Activated T-helper 2 cell treated with anti-CD3 and anti-CD28 coated beads, Interferon-gamma antibody, Interleukin-2, Interleukin-4, amounts not matched to agents 10 μg/mL and 5 μg/mL and 100 μg/mL, durations not matched to agents 14 hours and 24 hours and 36 hours (primary cell): ENCODE measurements around the gene CHD8. TPM values are rescaled to one million over a fixed set of nuclear protein-coding genes. Genes with fewer than 3 reads are reported as not detected.
A peak's percentile ranks its signal among the peaks of the same experiment; 100 is the strongest.

Experiments
- DNase-seq: peaks from one replicate; pipeline ENCODE4 v3.0.0; 2021; ENCODE audit warnings: low spot score
- H3K27ac Mint-ChIP-seq: one replicate; pipeline ENCODE4 v1.8.0; 2021; ENCODE audit warnings: mixed read lengths
- H3K27me3 Mint-ChIP-seq: one replicate; pipeline ENCODE4 v1.8.0; 2021; ENCODE audit warnings: low read depth, mixed read lengths
- H3K36me3 Mint-ChIP-seq: one replicate; pipeline ENCODE4 v1.8.0; 2021; ENCODE audit warnings: low read depth, mixed read lengths
- H3K4me1 Mint-ChIP-seq: one replicate; pipeline ENCODE4 v1.8.0; 2021; ENCODE audit warnings: low read depth, mixed read lengths
- H3K4me3 Mint-ChIP-seq: one replicate; pipeline ENCODE4 v1.8.0; 2021; ENCODE audit warnings: low read depth, mild to moderate bottlenecking, moderate library complexity, mixed read lengths
- H3K9me3 Mint-ChIP-seq: one replicate; pipeline ENCODE4 v1.8.0; 2021; ENCODE audit warnings: mixed read lengths
- intact Hi-C: fragments of 100-400 bp; cut with micrococcal nuclease; formaldehyde crosslinking; loops from one replicate; pipeline ENCODE4 v1.15.1; 2023
- total RNA-seq: library from RNA; stranded (reverse); gene quantifications from 2 replicates; pipeline ENCODE4 v1.2.3, GENCODE V29; 2022

CHD8 gene
- total RNA-seq, 1 donor from 2014 or later: 120 TPM

DNA sequence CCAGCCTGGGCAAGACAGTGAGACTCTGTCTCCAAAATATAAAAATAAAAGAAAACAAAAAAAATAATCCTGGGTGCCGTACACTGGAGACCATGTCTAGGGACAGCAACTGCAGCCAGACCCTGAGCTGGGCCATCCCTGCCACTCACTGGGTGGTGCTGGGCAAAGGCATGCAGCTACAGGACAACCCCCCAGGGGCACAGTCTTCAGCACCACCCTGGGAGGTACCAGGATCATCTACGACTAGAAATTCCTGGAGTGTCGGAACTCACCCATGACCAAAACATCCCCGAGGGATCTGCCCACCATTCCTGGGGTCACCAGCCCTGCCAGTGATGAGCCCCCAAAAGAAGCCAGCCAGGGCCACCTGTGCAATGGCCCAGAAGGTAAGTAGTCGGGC lies 36.4 kb downstream of the CHD8 start:
- peaks cover 10% of the 10 kb centered on the region for H3K4me1 Mint-ChIP-seq
- H3K27me3 Mint-ChIP-seq: no peaks in the 10 kb centered on the region
- H3K9me3 Mint-ChIP-seq: no peaks in the 10 kb centered on the region
- intact Hi-C loops: loop anchor here (10.0 kb wide), 1 partner anchor 55 kb away; no protein-coding TSS in a partner anchor
- no peak for DNase-seq
- H3K4me3 Mint-ChIP-seq: no peak overlapping the region
- H3K27ac Mint-ChIP-seq: no peak overlapping the region
- H3K36me3 Mint-ChIP-seq: peaks cover 62% of the 10 kb centered on the region

DNA sequence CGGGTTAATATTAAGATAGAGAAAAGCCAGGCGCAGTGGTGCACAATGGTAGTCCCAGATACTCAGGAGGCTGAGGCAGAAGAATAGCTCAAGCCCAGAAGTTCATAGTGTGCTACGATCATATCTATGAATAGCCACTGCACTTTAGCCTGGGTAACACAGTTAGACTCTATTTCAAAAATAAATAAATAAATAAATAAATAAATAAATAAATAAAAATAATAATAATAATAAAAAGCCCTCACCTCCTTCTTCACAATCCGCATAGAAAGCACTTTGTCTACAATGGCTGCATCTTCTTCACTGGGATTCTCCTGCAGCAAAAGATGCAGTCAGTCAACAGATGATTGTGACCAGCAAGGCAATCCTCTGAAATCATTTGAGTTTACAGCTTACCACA lies 40.6 kb downstream of the CHD8 start:
- Mint-ChIP-seq H3K27me3 (no peaks in the 10 kb centered on the region), H3K4me3 (no peak overlapping the region), H3K27ac (peak overlapping the region; percentile 72), H3K9me3 (no peaks in the 10 kb centered on the region), H3K4me1 (peaks cover 23% of the 10 kb centered on the region), H3K36me3 (peaks cover 73% of the 10 kb centered on the region)
- no peak for DNase-seq
- intact Hi-C loops: loop anchor here (2.0 to 10.0 kb wide), 3 partner anchors 21 to 141 kb away; no protein-coding TSS in a partner anchor

DNA sequence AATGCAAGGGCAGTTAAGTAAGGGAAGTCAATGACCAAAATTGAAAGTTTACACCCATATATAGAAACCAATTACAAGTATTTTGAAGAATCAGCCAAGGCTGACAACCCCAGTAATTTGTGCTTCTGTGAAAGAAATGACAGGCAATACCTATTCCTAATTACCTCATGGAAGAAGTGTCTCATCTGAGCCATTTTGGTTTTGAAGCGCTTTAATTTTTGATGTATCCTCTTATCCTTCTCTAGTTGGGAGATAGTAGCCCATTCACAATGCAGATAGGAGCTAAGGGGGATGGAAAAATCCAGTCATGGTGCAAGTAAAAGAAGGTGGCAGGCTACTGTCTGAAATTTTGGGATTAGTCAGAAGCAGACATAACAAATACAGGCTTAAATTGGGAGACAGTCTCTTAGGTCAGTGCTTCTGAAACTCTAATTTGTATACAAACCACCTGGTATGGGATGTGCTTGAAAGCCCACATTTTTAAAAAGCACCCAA lies 41.7 kb downstream of the CHD8 start:
- H3K27ac Mint-ChIP-seq: peak overlapping the region; percentile 91
- intact Hi-C loops: loop anchor here (1.0 to 10.0 kb wide), 7 partner anchors 23 to 143 kb away; partner anchors contain the start of genes CHD8, METTL3, SUPT16H and TOX4
- no peak for DNase-seq

DNA sequence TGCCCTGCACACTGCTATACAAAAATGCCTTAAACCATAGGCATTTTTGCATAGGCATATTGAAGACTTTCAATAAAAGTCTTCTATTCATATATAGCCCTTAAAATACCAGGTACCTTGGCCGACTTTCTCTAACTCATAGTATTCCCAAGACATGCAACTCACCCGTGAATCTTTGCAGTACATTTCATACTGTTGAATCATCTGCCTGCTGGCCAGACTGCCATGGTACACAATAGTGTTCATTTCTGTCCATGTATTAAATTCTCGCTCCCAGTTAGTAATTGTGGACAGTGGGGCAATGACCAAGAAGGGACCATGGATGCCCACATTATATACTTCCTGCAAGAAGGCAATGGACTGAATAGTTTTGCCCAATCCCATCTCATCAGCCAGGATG lies 47.8 kb downstream of the CHD8 start:
- H3K27ac Mint-ChIP-seq: no peak overlapping the region
- no peak for DNase-seq
- peaks cover 84% of the 10 kb centered on the region for H3K36me3 Mint-ChIP-seq
- H3K4me1 Mint-ChIP-seq: peaks cover 6% of the 10 kb centered on the region
- intact Hi-C loops: no loop called here
- no peaks in the 10 kb centered on the region for H3K9me3 Mint-ChIP-seq
- H3K4me3 Mint-ChIP-seq: no peak overlapping the region
- no peaks in the 10 kb centered on the region for H3K27me3 Mint-ChIP-seq

More for the DNA sequence above, 41.7 kb downstream of the CHD8 start:
- Mint-ChIP-seq H3K4me1 (peaks cover 26% of the 10 kb centered on the region), H3K4me3 (no peak overlapping the region), H3K27me3 (no peaks in the 10 kb centered on the region), H3K36me3 (peaks cover 76% of the 10 kb centered on the region), H3K9me3 (no peaks in the 10 kb centered on the region)

DNA sequence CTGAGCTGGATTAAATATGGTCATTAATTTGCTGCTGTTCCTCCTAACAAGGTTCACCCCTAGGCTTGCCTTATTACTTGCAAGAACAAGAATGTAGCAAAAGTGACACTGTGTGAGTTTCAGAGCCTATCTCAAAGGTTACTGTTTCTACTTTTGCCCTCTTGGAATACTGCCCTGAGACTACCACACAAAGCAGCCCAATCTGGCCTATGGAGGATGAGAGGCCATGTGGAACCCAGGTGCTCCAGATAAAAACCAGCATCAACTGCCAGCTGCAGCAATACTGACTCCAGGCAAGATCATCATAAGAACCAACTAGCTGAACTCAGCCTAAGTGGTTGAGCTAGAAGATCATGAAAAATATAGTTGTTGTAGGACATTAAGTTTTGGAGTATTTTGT lies 49.7 kb downstream of the CHD8 start:
- intact Hi-C loops: no loop called here
- no peak overlapping the region for H3K27ac Mint-ChIP-seq
- no peak for DNase-seq
- H3K4me3 Mint-ChIP-seq: no peak overlapping the region
- H3K36me3 Mint-ChIP-seq: peaks cover 84% of the 10 kb centered on the region
- no peaks in the 10 kb centered on the region for H3K27me3 Mint-ChIP-seq
- H3K9me3 Mint-ChIP-seq: no peaks in the 10 kb centered on the region
- H3K4me1 Mint-ChIP-seq: peaks cover 3% of the 10 kb centered on the region

DNA sequence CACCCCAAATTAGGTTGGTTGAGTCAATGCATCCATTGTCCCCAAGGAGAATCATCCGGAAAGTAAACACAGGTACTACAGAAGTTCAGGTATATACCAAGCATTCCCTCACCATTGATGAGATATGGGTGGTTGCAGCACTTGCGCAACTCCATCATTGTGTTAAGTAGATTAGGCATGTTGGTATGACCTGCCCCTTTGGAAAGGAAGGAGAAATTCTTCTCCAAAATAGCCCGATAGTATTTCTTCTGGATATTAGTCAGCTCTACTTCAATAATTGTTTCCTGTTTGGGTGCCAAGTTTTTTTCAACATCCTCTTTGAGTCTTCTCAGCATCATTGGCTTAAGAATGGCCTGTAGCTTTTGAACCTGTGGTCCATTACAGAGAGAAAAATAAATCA lies 50.8 kb downstream of the CHD8 start:
- H3K27me3 Mint-ChIP-seq: no peaks in the 10 kb centered on the region
- no peak overlapping the region for H3K27ac Mint-ChIP-seq
- H3K36me3 Mint-ChIP-seq: peaks cover 84% of the 10 kb centered on the region
- intact Hi-C loops: no loop called here
- DNase-seq: no peak
- no peaks in the 10 kb centered on the region for H3K9me3 Mint-ChIP-seq
- H3K4me3 Mint-ChIP-seq: no peak overlapping the region
- peaks cover under 1% of the 10 kb centered on the region for H3K4me1 Mint-ChIP-seq

DNA sequence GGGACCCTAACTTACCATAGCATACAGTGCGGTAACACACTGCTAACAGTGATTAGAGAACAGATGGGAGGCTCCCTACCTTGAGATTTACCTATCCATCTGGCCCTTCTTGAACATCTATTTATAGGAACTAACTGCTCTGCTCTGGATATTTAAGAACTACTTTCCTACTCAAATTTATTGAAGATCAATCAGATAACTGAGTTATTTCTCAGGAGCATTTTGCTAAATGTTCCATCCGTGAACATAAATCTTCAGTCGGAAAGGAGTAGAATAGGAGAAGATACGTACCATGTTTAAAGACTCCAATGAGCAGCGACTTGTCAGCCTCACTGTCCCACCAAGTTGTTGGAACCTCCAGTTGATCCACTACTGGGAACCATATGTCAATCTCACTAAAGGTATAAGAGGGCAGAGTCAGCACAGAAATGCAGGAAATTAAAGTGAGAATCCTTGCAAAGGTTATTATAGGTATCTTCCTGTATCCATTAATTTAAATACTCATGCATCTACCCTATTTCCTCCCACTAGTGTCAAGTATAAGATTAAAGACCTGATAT lies 56.5 kb downstream of the CHD8 start:
- intact Hi-C loops: no loop called here
- Mint-ChIP-seq H3K27me3 (no peaks in the 10 kb centered on the region), H3K36me3 (peaks cover 73% of the 10 kb centered on the region), H3K27ac (no peak overlapping the region), H3K9me3 (no peaks in the 10 kb centered on the region), H3K4me3 (no peak overlapping the region), H3K4me1 (no peaks in the 10 kb centered on the region)
- DNase-seq: no peak

DNA sequence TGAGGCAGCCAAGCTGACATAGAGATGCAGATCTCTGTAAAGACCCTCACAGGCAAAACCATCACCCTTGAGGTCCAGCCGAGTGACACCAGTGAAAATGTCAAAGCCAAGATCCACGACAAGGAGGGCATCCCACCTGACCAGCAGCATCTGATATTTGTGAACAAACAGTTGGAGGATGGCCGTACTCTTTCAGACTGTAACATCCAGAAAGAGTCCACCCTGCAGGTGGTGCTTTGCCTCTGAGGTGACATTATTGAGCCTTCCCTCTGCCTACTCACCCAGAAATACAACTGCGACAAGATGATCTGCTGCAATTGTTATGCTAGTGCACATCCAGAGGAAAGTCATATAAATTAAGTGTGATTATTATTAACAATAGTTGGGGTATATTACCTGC lies 57.0 kb downstream of the CHD8 start:
- H3K27ac Mint-ChIP-seq: no peak overlapping the region
- H3K36me3 Mint-ChIP-seq: peaks cover 76% of the 10 kb centered on the region
- no peaks in the 10 kb centered on the region for H3K9me3 Mint-ChIP-seq
- intact Hi-C loops: no loop called here
- H3K4me1 Mint-ChIP-seq: no peaks in the 10 kb centered on the region
- DNase-seq: no peak
- H3K27me3 Mint-ChIP-seq: no peaks in the 10 kb centered on the region
- no peak overlapping the region for H3K4me3 Mint-ChIP-seq

DNA sequence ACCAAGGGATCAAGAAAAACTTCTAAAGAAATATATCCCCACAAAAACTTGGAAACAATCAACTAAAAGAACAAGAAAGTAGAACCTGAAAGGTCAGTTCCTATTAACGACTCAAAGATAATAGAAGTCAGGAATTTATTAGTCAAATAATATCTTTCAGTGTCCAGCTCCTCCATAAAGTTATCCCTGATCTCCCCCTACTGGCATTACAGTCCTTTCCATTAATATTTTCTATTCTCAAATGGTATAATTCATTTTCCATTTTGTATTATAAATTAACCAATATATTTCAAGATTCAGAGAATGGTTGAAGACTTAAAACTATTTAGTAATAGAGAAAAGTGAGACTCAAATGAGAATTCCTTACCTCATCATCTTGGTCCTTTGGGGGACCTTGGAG lies 60.5 kb downstream of the CHD8 start:
- H3K36me3 Mint-ChIP-seq: peaks cover 81% of the 10 kb centered on the region
- no peak overlapping the region for H3K27ac Mint-ChIP-seq
- intact Hi-C loops: no loop called here
- no peaks in the 10 kb centered on the region for H3K4me1 Mint-ChIP-seq
- no peak overlapping the region for H3K4me3 Mint-ChIP-seq
- H3K27me3 Mint-ChIP-seq: no peaks in the 10 kb centered on the region
- DNase-seq: no peak
- H3K9me3 Mint-ChIP-seq: no peaks in the 10 kb centered on the region

DNA sequence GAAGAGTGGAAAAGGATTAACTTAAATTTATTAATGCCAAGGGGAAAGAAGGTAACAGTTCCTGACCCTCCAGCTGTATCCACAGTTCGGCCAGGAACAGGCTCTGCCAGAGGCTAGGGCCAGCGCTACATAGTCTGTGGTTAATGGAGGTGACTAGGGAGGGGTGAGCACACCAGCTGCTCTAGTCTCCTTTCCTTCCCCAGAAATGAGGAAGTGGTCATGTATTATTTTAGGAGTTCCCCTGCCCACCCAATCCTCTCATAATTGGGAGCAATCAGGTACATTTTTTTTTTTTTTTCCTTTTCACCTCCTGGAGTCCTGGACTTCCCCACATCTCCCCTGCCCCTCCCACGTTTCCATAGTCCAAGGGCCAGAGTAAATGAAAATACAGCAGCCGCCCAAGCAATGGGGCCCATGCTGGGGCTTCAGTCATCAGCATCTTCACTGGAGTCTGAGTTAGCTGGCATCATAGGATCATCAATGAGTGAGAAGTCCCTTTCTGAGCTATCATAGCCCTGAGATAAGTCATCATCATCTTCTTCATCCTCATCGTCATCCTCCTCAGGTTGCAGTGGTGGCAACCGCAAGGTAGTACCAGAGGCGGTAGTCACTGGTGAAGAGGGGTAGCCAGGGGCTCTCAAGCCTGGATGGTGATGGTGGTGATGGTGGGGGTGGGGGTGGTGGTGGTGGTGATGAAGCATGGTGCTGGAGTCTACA lies 70.6 kb downstream of the CHD8 start:
- intact Hi-C loops: loop anchor here (2.0 kb wide), 1 partner anchor 157 kb away; no protein-coding TSS in a partner anchor
- Mint-ChIP-seq H3K4me1 (peaks cover 21% of the 10 kb centered on the region), H3K9me3 (no peaks in the 10 kb centered on the region), H3K27ac (peak overlapping the region; percentile 98), H3K4me3 (peak overlapping the region; percentile 96), H3K27me3 (no peaks in the 10 kb centered on the region), H3K36me3 (peaks cover 61% of the 10 kb centered on the region)
- no peak for DNase-seq

DNA sequence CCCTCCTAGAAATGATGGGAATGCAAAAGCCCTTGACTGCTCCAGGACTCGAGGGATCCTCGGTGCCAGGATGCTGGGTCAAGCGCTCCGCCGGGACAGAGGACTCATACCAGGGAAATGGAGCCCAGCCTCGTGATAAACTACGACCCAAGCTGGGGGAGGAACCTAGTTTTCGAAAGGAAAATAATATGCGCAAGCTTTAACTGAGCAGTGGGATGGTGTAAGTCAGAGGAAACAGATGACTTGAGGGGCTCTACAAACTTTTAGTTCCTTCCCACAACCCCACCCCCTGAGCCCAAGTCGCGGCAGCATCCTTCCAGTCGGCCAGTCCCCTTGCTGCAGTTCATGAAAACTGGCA lies 71.5 kb downstream of the CHD8 start:
- Mint-ChIP-seq H3K36me3 (peaks cover 57% of the 10 kb centered on the region), H3K27me3 (no peaks in the 10 kb centered on the region)
- no peak for DNase-seq

DNA sequence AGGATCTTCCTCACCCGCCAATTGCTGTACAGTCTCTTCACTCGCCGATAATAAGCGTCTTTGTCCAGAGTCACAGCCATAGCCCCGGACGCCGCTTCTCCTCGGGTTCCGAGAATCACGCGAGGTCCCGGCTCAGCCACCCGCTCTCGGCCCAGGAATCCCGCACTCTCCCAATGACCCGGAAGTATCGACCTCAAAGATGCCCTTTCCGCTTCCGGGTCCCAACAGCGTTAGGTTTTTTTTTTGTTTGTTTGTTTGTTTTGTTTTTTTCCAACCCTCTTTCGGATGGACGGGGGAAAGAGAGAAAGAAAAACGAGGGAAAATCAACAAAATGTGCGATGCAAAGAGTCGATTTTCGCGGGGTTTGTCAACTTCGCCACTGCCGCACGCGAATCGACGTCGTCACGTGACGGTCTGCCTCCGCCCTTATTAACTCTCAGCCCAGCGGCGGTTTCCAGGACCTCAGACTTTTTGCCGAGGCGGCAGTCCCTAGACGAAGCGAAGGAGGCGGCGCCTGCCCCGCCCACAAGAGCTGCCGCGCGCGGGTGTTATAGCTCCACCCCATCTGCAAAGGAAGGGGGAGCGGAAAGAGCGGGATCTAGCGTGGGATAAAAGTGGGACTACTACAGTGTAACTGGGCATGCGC lies 72.0 kb downstream of the CHD8 start, which contains the start of gene SUPT16H:
SUPT16H (minus strand) TSS at position 172 of the 646 bp plus-strand sequence; CDS start at position 80, 92 bp downstream.
- peak; percentile 94 for DNase-seq
- H3K4me3 Mint-ChIP-seq: peak within 1 kb of the TSS; percentile 96
- H3K4me1 Mint-ChIP-seq: peaks cover 24% of the 10 kb centered on the region
- H3K9me3 Mint-ChIP-seq: no peaks in the 10 kb centered on the region
- H3K36me3 Mint-ChIP-seq: peaks cover 52% of the 10 kb centered on the region
- H3K27ac Mint-ChIP-seq: peak within 1 kb of the TSS; percentile 98
- H3K27me3 Mint-ChIP-seq: no peaks in the 10 kb centered on the region
- intact Hi-C loops: loop anchor here (1.0 to 2.0 kb wide), 7 partner anchors 30 to 155 kb away; partner anchors contain the start of genes CHD8, HNRNPC and TOX4

More for the DNA sequence above, 71.5 kb downstream of the CHD8 start:
- peak overlapping the region; percentile 96 for H3K4me3 Mint-ChIP-seq
- intact Hi-C loops: loop anchor here (1.0 to 2.0 kb wide), 6 partner anchors 30 to 156 kb away; partner anchors contain the start of genes CHD8, HNRNPC and TOX4
- H3K9me3 Mint-ChIP-seq: no peaks in the 10 kb centered on the region
- H3K27ac Mint-ChIP-seq: peak overlapping the region; percentile 98
- H3K4me1 Mint-ChIP-seq: peaks cover 23% of the 10 kb centered on the region
